Heart left ventricle (tissue), 13 donors: ENCODE data around the gene POU3F1.

Experiments
- POLR2A ChIP-seq, 2 donors: fragments of 450-650 bp; IDR thresholded peaks; one replicate each; pipeline ENCODE4 v1.6.1; 2017; ENCODE audit warnings: antibody characterized with exemption in 2 of 2, mild to moderate bottlenecking in 2 of 2, moderate library complexity in 2 of 2
- TF ChIP-seq, protein P1 (sequence below), 12 donors: fragments of 200-600 bp; sonication (generic) in 4 of 12; IDR thresholded peaks; one replicate each; pipeline versions ENCODE4 v1.5.0 to v1.8.0; 2018 to 2022; ENCODE audit warnings: antibody characterized with exemption in 12 of 12, mild to moderate bottlenecking in 5 of 12
- donor health status: ischemic (EF 13 %, LVEDD 7.1; RV severe dilation, severe dysfunction).
- donor health status: DM: no; HTN: yes; CAD: no.
- donor health status: DM: no; HTN: no; CAD: no.
- donor health status: ischemic (EF 25% LVEDD 6.9; RV normal size, moderate dysfunction).
- donor health status: ischemic (EF 25% LVEDD 5.7; RV mildly dilated, moderate dysfunction).
- donor health status: ischemic (EF 35%, LVEDD 5.7; RV mildly dilated, moderate dysfunction).
- donor health status: nonischemic (EF 11% LVEDD 7.7; RV severe dilation, severe dysfunction).
- donor health status: DM: yes; HTN: yes; CAD: no.
- donor health status: PGD.
- donor health status: ischemic (EF 29% LVEDD 5.4; RV normal size, mild dysfunction).
- donor health status: nonischemic (EF 23%, LVEDD 6.1; RV moderate dilation, normal function).

DNA sequence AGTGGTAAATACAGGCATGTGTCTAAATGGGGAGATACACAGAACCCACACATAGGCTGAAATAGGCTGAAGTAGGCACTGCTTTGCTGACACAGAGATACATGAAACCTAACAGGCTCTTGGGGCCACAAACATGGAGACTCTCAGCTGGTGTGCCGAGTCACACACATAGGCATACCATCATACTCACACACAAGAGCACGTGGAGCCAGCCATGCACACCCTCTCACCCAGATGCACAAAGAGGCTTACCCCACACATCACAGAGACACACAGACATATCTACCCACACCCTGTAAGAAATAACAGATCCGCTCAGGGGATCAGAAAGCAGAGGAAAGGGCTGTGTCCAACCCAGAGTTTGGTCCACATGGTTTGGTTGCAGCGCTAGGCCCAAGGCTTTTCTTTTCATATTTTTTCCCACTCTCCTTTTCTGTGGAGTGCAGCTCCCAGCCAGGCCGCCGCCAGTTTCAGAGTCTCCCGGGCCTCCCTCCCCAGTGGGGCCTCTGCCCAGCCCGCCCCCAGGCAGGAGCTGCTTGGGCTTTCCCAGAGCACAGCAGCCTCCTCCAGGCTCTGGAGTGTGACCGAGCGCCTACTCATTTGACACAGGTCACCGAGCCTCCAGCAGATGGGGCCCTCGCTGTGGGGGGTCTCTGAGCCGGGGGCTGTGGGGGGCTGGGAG, 3.9 kb upstream of the POU3F1 start:
- TF ChIP-seq, protein P1, sequence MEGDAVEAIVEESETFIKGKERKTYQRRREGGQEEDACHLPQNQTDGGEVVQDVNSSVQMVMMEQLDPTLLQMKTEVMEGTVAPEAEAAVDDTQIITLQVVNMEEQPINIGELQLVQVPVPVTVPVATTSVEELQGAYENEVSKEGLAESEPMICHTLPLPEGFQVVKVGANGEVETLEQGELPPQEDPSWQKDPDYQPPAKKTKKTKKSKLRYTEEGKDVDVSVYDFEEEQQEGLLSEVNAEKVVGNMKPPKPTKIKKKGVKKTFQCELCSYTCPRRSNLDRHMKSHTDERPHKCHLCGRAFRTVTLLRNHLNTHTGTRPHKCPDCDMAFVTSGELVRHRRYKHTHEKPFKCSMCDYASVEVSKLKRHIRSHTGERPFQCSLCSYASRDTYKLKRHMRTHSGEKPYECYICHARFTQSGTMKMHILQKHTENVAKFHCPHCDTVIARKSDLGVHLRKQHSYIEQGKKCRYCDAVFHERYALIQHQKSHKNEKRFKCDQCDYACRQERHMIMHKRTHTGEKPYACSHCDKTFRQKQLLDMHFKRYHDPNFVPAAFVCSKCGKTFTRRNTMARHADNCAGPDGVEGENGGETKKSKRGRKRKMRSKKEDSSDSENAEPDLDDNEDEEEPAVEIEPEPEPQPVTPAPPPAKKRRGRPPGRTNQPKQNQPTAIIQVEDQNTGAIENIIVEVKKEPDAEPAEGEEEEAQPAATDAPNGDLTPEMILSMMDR (IDR thresholded peaks at IDR 0.05) = no peak
- TF ChIP-seq POLR2A (IDR thresholded peaks at IDR 0.05) = no peak
